ENCODE measurements around the gene DHCR24. TPM values are rescaled to one million over a fixed set of nuclear protein-coding genes. Genes with fewer than 3 reads are reported as not detected.

Gene DHCR24
- total RNA-seq, 1 donor from 2014 or later = 96.4 TPM

GRCh38 chr1:54839824-54840223 lies 47.2 kb downstream of the DHCR24 start:
- Mint-ChIP-seq H3K36me3 (peaks cover 5% of the 10 kb centered on the region), H3K9me3 (peaks cover 3% of the 10 kb centered on the region), H3K27ac (no peak overlapping the region), H3K4me1 (peaks cover 5% of the 10 kb centered on the region), H3K27me3 (ENCODE audit: low read depth) (peaks cover 3% of the 10 kb centered on the region), H3K4me3 (no peak overlapping the region)
- TF ChIP-seq, protein P1, sequence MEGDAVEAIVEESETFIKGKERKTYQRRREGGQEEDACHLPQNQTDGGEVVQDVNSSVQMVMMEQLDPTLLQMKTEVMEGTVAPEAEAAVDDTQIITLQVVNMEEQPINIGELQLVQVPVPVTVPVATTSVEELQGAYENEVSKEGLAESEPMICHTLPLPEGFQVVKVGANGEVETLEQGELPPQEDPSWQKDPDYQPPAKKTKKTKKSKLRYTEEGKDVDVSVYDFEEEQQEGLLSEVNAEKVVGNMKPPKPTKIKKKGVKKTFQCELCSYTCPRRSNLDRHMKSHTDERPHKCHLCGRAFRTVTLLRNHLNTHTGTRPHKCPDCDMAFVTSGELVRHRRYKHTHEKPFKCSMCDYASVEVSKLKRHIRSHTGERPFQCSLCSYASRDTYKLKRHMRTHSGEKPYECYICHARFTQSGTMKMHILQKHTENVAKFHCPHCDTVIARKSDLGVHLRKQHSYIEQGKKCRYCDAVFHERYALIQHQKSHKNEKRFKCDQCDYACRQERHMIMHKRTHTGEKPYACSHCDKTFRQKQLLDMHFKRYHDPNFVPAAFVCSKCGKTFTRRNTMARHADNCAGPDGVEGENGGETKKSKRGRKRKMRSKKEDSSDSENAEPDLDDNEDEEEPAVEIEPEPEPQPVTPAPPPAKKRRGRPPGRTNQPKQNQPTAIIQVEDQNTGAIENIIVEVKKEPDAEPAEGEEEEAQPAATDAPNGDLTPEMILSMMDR (IDR thresholded peaks at IDR 0.05; ENCODE audit: unreplicated experiment) = no peak
- no peak for DNase-seq (ENCODE audit: low spot score in 2 of 2, unreplicated experiment in 2 of 2)

DNA sequence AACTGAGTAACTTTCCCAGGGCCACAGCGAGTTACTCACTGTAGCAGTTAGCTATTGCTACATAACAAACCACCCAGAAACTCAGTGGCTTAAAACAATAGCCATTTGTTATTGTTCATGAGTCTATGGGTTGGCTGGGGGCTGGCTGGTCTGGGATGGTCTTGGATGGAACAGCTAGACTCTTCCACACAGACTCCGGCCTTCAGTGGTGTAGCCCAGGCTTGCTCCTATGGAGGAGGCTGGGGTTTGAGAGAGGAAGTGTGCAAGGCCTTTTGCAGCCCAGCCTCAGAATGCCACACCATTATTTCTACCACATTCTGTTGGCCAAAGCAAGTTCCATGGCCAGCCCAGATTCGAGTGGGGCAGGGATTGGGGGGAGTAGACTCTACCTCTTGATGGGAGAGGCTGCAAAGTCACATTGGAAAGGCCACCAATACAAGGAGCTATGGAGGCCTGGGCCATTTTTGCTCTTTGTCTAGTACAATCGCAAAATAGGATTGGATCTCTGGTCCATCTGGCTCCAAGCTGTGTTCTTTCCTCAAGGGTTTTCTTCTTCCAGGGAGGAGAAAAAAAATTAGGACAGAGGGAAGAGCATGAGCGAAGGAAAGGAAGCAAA lies 48.3 kb downstream of the DHCR24 start:
- H3K27me3 Mint-ChIP-seq (ENCODE audit: low read depth) = peaks cover 3% of the 10 kb centered on the region
- H3K36me3 Mint-ChIP-seq = peaks cover 5% of the 10 kb centered on the region
- no peak overlapping the region for H3K4me3 Mint-ChIP-seq
- peaks cover 3% of the 10 kb centered on the region for H3K9me3 Mint-ChIP-seq
- H3K27ac Mint-ChIP-seq = no peak overlapping the region
- H3K4me1 Mint-ChIP-seq = peaks cover 5% of the 10 kb centered on the region
- no peak for DNase-seq (ENCODE audit: low spot score in 2 of 2, unreplicated experiment in 2 of 2)
- TF ChIP-seq, protein P1 (IDR thresholded peaks at IDR 0.05; ENCODE audit: unreplicated experiment) = no peak

DNA sequence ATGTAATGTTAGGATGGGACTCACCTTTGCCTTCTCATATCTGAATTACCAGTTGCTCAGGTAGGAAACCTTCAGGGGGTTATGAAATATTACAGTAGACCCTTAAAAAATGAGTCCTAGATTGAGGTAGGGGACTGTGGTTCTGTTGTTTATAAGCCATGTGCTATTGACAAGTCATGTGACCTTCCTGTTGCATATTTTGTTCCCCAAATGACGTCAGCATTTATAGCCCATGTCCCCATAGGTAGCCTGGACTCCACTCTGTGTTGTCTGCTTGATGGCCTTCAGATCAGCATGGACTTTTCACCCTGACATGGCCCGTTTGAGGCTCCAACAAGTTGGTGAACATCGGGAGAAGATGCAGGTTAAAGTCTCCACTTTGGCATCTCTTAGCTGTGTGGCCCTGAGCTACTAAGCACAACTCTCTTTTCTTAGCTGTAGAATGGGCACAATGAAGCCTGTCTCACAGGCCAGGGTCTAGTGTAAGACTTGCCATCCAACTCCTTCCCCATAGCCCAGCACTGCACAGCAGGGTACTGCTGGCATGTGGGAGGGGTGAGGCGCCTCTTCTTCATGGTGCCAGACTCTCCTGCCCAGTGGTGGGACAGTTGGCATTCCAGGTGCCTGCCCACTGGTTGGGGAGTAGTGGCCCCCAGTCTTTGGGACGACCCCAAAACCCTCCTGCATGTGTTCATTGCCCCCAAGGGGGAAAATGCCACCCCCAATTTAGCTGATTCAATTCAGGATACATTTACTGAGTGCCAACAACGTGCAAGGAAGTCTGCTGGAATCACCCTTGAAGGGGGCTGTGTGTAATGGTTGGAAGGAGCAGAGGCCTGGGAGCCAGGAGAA lies 49.8 kb downstream of the DHCR24 start:
- H3K9me3 Mint-ChIP-seq = no peaks in the 10 kb centered on the region
- DNase-seq (ENCODE audit: low spot score in 2 of 2, unreplicated experiment in 2 of 2) = no peak

GRCh38 chr1:54836594-54836993 lies 50.4 kb downstream of the DHCR24 start:
- Mint-ChIP-seq H3K36me3 (no peaks in the 10 kb centered on the region), H3K9me3 (no peaks in the 10 kb centered on the region), H3K4me1 (peaks cover 5% of the 10 kb centered on the region), H3K4me3 (no peak overlapping the region), H3K27me3 (ENCODE audit: low read depth) (peaks cover 3% of the 10 kb centered on the region), H3K27ac (no peak overlapping the region)
- DNase-seq (ENCODE audit: low spot score in 2 of 2, unreplicated experiment in 2 of 2) = no peak
- TF ChIP-seq, protein P1 (IDR thresholded peaks at IDR 0.05; ENCODE audit: unreplicated experiment) = no peak

More for the DNA sequence above, 49.8 kb downstream of the DHCR24 start:
- Mint-ChIP-seq H3K27ac (no peak overlapping the region), H3K4me1 (peaks cover 5% of the 10 kb centered on the region), H3K36me3 (no peaks in the 10 kb centered on the region), H3K27me3 (ENCODE audit: low read depth) (peaks cover 3% of the 10 kb centered on the region), H3K4me3 (no peak overlapping the region)
- TF ChIP-seq, protein P1 (IDR thresholded peaks at IDR 0.05; ENCODE audit: unreplicated experiment) = no peak

DNA sequence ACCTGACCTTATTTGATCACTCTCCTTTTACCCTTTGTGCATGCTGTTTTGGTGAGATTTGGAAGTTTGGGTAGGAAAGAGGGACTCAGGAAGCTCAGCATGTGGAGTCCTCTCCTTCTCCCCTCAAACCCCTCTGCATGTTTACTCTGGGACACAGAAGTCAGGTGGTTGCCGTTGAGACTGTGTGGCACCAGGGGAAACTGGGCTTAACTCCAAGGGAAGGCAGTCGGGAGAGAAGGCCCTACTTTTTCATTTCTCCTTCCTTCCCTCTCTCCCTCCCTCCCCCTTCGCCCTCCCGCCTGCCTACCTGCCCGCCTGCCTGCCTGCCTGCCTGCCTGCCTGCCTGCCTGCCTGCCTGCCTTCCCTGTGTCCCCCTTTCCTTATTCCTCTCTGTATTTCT lies 51.0 kb downstream of the DHCR24 start:
- no peak overlapping the region for H3K4me3 Mint-ChIP-seq
- H3K36me3 Mint-ChIP-seq = no peaks in the 10 kb centered on the region
- DNase-seq (ENCODE audit: low spot score in 2 of 2, unreplicated experiment in 2 of 2) = no peak
- H3K27ac Mint-ChIP-seq = no peak overlapping the region
- peaks cover 1% of the 10 kb centered on the region for H3K9me3 Mint-ChIP-seq
- H3K27me3 Mint-ChIP-seq (ENCODE audit: low read depth) = peaks cover 3% of the 10 kb centered on the region
- peaks cover 5% of the 10 kb centered on the region for H3K4me1 Mint-ChIP-seq
- TF ChIP-seq, protein P1 (IDR thresholded peaks at IDR 0.05; ENCODE audit: unreplicated experiment) = no peak
